GM18499 (cell line): ENCODE results near the gene SLC9A5.

ENCODE experiments used
- ATAC-seq: cut with Tn5 transposase; IDR thresholded peaks from one replicate; pipeline ENCODE4 v1.9.1; 2021; ENCODE audit warnings: moderate number of reproducible peaks; ENCODE audit not compliant: insufficient read depth, unreplicated experiment

Gene SLC9A5

GRCh38 chr16:67212766-67213165, 36.0 kb upstream of the SLC9A5 start:
- ATAC-seq, result no peak

- no peak for ATAC-seq
Measured at GRCh38 chr16:67213197-67214019, 35.4 kb upstream of the SLC9A5 start.

- no peak for ATAC-seq
Measured at GRCh38 chr16:67215706-67216105, 33.1 kb upstream of the SLC9A5 start.

- ATAC-seq, result no peak
Measured at GRCh38 chr16:67216612-67217490, 31.9 kb upstream of the SLC9A5 start.

- ATAC-seq, result no peak
Measured at GRCh38 chr16:67223992-67224391, 24.8 kb upstream of the SLC9A5 start.

- no peak for ATAC-seq
Measured at GRCh38 chr16:67226295-67226803, 22.4 kb upstream of the SLC9A5 start.

- ATAC-seq, result peak; percentile 82
Measured at GRCh38 chr16:67226804-67227566, 21.8 kb upstream of the SLC9A5 start, which contains the start of gene TMEM208. Gene TMEM208 (plus strand): TSS chr16:67227130. CDS start chr16:67227219, 89 bp downstream.

GRCh38 chr16:67227567-67227921, 21.2 kb upstream of the SLC9A5 start:
- ATAC-seq, result no peak

- no peak for ATAC-seq
Measured at GRCh38 chr16:67228034-67228785, 20.6 kb upstream of the SLC9A5 start.

- ATAC-seq, result no peak
Measured at GRCh38 chr16:67228905-67229304, 19.9 kb upstream of the SLC9A5 start.

- no peak for ATAC-seq
Measured at GRCh38 chr16:67229906-67230808, 18.6 kb upstream of the SLC9A5 start.

- no peak for ATAC-seq
Measured at GRCh38 chr16:67230809-67231660, 17.7 kb upstream of the SLC9A5 start.

GRCh38 chr16:67233596-67233995, 15.2 kb upstream of the SLC9A5 start:
- ATAC-seq, result no peak

- no peak for ATAC-seq
Measured at GRCh38 chr16:67234180-67234597, 14.6 kb upstream of the SLC9A5 start.

- no peak for ATAC-seq
Measured at GRCh38 chr16:67235816-67236562, 12.8 kb upstream of the SLC9A5 start.

- ATAC-seq, result no peak
Measured at GRCh38 chr16:67236563-67237395, 12.0 kb upstream of the SLC9A5 start.
